NCI-H1436 treated with DMSO at 0.1 percent for 48 hours (cell line): ENCODE results near the gene TTLL5.

Experiments
- DNase-seq: peaks from one replicate; lab custom pipeline; 2025; lab: John Stamatoyannopoulos, UW

Gene TTLL5

GRCh38 chr14:75660630-75661498 is at the start of gene TTLL5, which contains the start of gene ERG28:
Gene TTLL5 (plus strand): TSS chr14:75661246. CDS start chr14:75663150, 1,904 bp downstream.
Gene ERG28 (minus strand): TSS chr14:75660876. CDS start chr14:75657502, 3,374 bp downstream.
- DNase-seq: peak; percentile 93

- DNase-seq: no peak
Observed at GRCh38 chr14:75612157-75612556, 48.9 kb upstream of the TTLL5 start.

GRCh38 chr14:75614179-75614578 is 46.9 kb upstream of the TTLL5 start:
- no peak for DNase-seq

- no peak for DNase-seq
Observed at GRCh38 chr14:75615200-75615599, 45.8 kb upstream of the TTLL5 start.

GRCh38 chr14:75619548-75619947 is 41.5 kb upstream of the TTLL5 start:
- no peak for DNase-seq

GRCh38 chr14:75625034-75625433 is 36.0 kb upstream of the TTLL5 start:
- DNase-seq: no peak

- DNase-seq: no peak
Observed at GRCh38 chr14:75626396-75626795, 34.6 kb upstream of the TTLL5 start.

GRCh38 chr14:75626863-75627262 is 34.2 kb upstream of the TTLL5 start:
- no peak for DNase-seq

- DNase-seq: no peak
Observed at GRCh38 chr14:75627406-75627805, 33.6 kb upstream of the TTLL5 start.

- DNase-seq: no peak
Observed at GRCh38 chr14:75628816-75629215, 32.2 kb upstream of the TTLL5 start.

GRCh38 chr14:75630695-75631452 is 30.2 kb upstream of the TTLL5 start:
- no peak for DNase-seq

GRCh38 chr14:75631453-75631831 is 29.6 kb upstream of the TTLL5 start:
- no peak for DNase-seq

GRCh38 chr14:75634848-75635247 is 26.2 kb upstream of the TTLL5 start:
- DNase-seq: no peak

- DNase-seq: no peak
Observed at GRCh38 chr14:75636100-75636692, 24.9 kb upstream of the TTLL5 start.

- DNase-seq: no peak
Observed at GRCh38 chr14:75640876-75641275, 20.2 kb upstream of the TTLL5 start.

GRCh38 chr14:75643985-75644384 is 17.1 kb upstream of the TTLL5 start:
- no peak for DNase-seq

GRCh38 chr14:75645056-75645455 is 16.0 kb upstream of the TTLL5 start:
- no peak for DNase-seq

- DNase-seq: no peak
Observed at GRCh38 chr14:75646762-75647161, 14.3 kb upstream of the TTLL5 start.

- DNase-seq: no peak
Observed at GRCh38 chr14:75647640-75648039, 13.4 kb upstream of the TTLL5 start.

- DNase-seq: no peak
Observed at GRCh38 chr14:75648066-75648838, 12.8 kb upstream of the TTLL5 start.

- no peak for DNase-seq
Observed at GRCh38 chr14:75649337-75649736, 11.7 kb upstream of the TTLL5 start.

- no peak for DNase-seq
Observed at GRCh38 chr14:75649773-75650172, 11.3 kb upstream of the TTLL5 start.
